SW480 (cell line): Measurements from ENCODE around the gene WASF3.
A peak's percentile ranks its signal among the peaks of the same experiment; 100 is the strongest.

Experiments
- DNase-seq: peaks from one replicate; pipeline ENCODE4 v3.0.0-alpha.2; 2016; ENCODE audit warnings: low spot score

WASF3 gene

GRCh38 chr13:26589754-26590153, 32.3 kb downstream of the WASF3 start:
- no peak for DNase-seq

- no peak for DNase-seq
These were observed 32.9 kb downstream of the WASF3 start for GRCh38 chr13:26590379-26590778.

- peak; percentile 11 for DNase-seq
These were observed 33.5 kb downstream of the WASF3 start for GRCh38 chr13:26590951-26591350.

DNA sequence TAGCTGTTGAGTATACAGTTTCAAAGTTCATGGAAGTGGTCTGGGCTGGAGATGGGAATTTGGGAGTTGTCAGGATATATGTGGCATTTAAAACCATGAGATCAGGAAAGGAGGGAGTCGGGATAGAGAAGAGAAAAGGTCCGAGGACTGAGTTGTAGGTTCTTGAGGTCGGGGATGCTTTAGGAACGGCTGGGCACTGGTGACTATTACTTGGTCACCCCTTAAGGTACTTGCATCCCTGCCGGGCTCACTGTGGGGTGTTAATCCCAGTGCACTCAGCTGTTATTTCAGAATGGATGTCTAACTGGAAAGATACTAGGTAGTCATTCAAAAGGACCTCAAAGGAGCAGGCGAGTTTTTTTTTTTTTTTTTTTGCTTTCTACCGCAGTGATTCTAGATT, 34.2 kb downstream of the WASF3 start:
- DNase-seq, result no peak

GRCh38 chr13:26593661-26594060, 36.2 kb downstream of the WASF3 start:
- no peak for DNase-seq

GRCh38 chr13:26594363-26594762, 36.9 kb downstream of the WASF3 start:
- no peak for DNase-seq

DNA sequence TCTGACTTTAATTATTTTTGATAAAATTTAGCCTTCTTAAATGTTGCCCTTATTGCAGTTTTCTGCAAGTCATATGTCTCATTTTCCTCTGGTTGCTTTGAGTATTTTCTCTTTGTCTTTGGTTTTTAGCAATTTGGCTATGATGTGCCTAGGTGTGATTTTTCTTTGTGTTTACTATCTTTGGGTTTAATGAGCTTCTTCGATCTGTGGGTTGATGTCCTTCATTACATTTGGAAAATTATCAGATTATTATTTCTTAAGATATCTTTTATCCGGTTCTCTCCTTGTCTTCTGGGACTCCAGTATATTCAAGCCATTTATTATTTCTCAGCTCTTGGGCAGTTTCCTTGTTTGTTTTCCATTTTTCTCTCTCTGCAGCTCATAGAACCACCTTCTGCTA, 39.0 kb downstream of the WASF3 start:
- no peak for DNase-seq

DNA sequence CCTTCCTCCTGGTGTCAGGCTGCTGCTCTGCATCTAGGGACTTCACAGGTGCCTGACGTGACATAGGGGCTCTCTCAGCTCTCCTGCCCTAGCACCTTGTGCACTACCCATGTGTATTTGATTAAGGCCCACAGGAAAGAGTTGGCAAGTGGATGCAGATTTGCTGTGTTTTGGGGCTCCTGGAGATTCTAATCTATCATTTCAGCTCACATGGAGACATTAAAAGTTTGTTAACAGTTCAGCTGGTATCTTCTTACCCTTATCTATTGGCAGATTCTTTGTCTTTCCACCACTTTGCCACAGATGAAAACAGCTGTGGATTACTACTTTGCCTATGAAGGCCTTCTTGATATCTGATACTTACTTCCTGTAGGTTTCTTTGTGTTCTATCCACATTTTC, 41.9 kb downstream of the WASF3 start:
- DNase-seq, result no peak

- DNase-seq, result no peak
These were observed 42.4 kb downstream of the WASF3 start for GRCh38 chr13:26599860-26600259.

- DNase-seq, result no peak
These were observed 42.9 kb downstream of the WASF3 start for GRCh38 chr13:26600343-26600742.

- peak; percentile 70 for DNase-seq
These were observed 44.2 kb downstream of the WASF3 start for GRCh38 chr13:26601669-26602068.

- DNase-seq, result no peak
These were observed 45.3 kb downstream of the WASF3 start for GRCh38 chr13:26602783-26603182.

DNA sequence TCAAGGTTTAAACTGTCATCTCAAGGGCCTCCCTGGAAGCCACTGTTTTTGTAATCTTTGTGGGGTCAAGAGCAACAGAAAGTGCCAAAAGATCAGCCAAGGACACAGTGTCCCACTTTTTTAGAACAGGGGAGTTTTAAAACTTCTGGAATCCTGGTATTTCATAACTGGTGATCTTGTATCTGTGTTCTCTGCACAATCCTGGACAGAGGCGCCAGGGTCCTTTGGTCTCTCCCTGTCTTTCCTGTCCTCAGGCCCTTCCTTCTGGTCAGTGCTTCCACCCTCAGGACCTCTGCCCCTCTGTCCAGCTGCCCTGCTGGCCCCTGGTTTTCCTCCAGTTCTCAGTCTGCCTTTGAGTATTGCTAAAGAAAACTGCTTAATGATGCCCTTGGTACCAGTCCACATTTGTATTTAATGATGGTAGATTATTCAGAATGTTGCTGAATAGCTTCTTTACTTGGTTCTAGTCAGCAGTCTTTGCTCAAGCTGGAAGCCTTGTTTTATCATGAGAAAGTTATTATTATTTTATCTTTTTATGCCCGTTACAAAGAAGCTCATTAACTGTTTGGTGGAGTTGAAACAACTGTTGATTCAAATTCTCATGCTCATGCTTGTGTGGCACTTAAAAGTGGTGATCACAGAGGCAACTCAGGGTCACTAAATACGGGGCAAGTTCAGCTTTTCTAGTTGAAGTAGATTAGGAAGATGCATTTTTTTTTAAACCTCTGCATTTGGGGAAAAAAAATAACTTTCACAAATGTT, 47.5 kb downstream of the WASF3 start:
- DNase-seq, result no peak

DNA sequence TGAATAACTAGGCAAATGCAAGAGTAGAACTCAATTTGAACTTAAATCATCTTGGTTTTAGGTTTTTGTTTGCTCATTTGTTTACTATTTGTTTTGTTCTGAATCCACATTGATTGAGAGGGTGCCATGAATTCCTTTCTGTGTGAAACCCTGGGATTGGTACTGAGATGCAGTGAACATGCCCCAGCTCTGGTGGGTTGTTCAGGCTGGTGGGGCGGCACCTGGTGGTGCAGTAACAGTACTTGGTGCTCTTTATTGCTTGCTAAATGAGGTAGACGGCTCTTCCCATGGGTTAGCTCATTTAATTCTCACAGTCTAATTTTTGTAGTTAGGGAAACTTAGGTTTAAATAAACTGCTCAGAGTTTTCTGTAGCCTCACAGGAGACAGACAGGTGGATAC, 48.4 kb downstream of the WASF3 start:
- DNase-seq, result no peak

DNA sequence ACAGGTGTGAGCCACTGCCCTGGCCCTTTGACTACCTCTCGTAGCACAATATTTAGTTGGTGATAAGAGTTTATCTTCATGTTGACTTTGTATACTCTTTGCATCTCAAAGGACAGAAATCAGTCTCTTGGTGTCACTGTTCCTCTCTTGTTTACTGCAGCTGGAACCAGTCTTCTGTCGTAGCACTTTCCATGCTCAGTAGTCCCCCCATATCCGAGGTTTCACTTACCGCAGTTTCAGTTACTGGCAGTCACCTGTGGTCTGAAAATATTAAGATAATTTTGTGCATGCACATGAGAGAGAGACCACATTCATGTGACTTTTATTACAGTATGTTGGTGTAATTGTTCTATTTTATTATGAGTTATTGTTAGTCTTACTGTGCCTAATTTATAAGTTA, 49.1 kb downstream of the WASF3 start:
- no peak for DNase-seq

GRCh38 chr13:26614721-26615120, 57.2 kb downstream of the WASF3 start:
- no peak for DNase-seq

DNA sequence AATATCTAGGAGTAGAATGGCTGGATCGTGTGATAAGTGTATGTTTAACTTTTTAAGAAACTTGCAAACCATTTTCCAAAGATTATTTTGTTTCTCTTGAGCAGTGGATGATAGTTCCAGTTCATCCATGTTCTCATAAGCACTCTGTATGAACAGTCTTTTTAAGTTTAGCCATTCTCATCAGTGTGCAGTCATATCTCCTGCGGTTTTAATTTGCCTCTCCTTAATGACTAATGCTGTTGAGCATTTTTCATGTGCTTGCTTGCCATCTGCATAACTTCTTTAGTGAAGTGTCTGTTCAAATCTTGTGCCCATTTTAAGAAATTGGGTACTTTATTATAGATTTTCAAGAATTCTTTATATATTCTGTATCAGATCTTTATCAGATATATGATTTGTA, 58.6 kb downstream of the WASF3 start:
- DNase-seq, result peak; percentile 48

- no peak for DNase-seq
These were observed 61.2 kb downstream of the WASF3 start for GRCh38 chr13:26618726-26619125.

- no peak for DNase-seq
These were observed 61.9 kb downstream of the WASF3 start for GRCh38 chr13:26619358-26619757.

GRCh38 chr13:26621731-26622401, 64.4 kb downstream of the WASF3 start:
- DNase-seq, result peak; percentile 29

DNA sequence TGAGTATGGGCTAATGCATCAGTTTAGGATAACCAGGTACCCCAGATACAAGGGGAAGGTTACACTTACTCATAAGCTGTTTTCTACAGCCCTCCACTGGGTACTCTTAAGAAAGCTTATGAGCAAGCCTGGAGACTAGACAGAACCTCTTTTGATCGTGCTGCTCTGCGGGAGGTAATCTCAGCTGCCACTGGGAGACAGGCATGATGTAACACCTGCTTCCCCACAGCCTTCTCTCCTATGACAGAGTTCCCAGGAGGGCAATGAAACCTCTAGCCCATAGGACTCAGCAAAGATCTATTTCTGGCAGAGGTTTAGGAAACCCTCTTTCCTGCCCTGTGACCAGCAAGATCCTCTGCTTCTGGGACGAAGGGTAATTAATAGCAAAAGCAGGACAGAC, 65.6 kb downstream of the WASF3 start:
- no peak for DNase-seq

DNA sequence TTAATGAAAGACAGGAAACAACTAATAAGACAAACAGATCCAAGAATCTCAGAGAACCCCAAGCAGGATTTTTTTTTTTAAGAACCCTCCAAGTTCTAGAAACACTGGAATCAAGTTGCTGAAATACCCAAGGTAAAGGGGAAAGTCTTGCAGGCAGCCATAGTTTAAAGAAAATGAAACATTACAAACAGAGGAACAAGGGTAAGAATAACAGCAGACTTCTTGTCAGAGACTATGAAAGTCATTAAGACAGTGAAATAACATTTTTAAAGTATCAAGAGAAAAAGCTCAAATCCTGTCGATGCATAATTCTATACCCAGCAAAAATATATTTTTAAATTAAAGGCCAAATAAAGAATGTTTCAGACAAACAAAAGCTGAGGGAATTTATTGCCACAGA, 67.1 kb downstream of the WASF3 start:
- DNase-seq, result peak; percentile 20

- no peak for DNase-seq
These were observed 68.8 kb downstream of the WASF3 start for GRCh38 chr13:26626271-26626670.

DNA sequence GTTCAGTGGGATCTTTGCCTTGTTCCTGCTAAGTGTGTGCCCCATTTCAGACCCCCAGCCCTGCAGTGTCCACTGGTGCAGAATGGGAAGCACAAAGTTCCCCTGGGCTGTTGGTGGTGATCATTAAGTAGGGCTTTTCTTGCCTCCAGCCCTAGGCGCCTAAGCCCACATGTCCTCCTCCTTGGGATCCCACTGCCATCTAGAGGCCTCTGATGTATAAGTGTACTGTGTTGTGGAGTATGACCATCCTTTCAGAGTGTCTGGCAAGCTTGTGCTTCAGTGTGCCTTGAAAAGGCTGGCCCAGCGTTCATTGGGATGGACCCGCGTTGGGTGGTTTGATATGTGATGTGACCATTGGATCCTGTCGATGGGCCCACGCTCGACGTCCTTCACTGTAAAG, 71.2 kb downstream of the WASF3 start:
- DNase-seq, result peak; percentile 43
